Peyer's patch (tissue), 4 donors: ENCODE data around the gene PCDHGC4.

ENCODE experiments used
- CTCF ChIP-seq, 6 experiments: fragments of 450-650 bp in 4 of 6; fragments of 200-600 bp in 2 of 6; sonication (generic) in 1 of 6; IDR thresholded peaks; one replicate each; pipeline ENCODE4 v1.5.1; 2017 to 2019; ENCODE audit warnings: antibody characterized with exemption in 6 of 6, mild to moderate bottlenecking in 3 of 6, moderate library complexity in 1 of 6
- POLR2A ChIP-seq, 2 donors: fragments of 450-650 bp; IDR thresholded peaks; one replicate each; pipeline ENCODE4 v1.5.1; 2017; ENCODE audit warnings: antibody characterized with exemption in 2 of 2, mild to moderate bottlenecking in 2 of 2, moderate library complexity in 2 of 2

- no peak for TF ChIP-seq CTCF (IDR thresholded peaks at IDR 0.05)
- no peak for TF ChIP-seq POLR2A (IDR thresholded peaks at IDR 0.05)
These were observed 8.5 kb upstream of the PCDHGC4 start for GRCh38 chr5:141476132-141476911.
